Gastrocnemius medialis (tissue), 4 donors: ENCODE results near the gene SMYD3.

Experiments
- CTCF ChIP-seq, 5 experiments: fragments of 450-650 bp in 3 of 5; fragments of 200-600 bp in 2 of 5; sonication (generic) in 2 of 5; IDR thresholded peaks in 4 of 5; conservative IDR thresholded peaks in 1 of 5; 1 replicate in 4 of 5; 2 replicates in 1 of 5; pipeline ENCODE4 v1.5.1; 2016 to 2019; ENCODE audit warnings: antibody characterized with exemption in 5 of 5, mild to moderate bottlenecking in 3 of 5, moderate library complexity in 3 of 5
- POLR2A ChIP-seq, 2 donors: fragments of 450-650 bp; IDR thresholded peaks; one replicate each; pipeline ENCODE4 v1.6.1; 2017; ENCODE audit warnings: antibody characterized with exemption in 2 of 2, mild to moderate bottlenecking in 2 of 2, moderate library complexity in 2 of 2

GRCh38 chr1:245832771-245833527, 674.1 kb downstream of the SMYD3 start:
- TF ChIP-seq CTCF (IDR thresholded peaks at IDR 0.05 in 4 of 5, conservative IDR thresholded peaks at IDR 0.05 in 1 of 5) (no peak), POLR2A (IDR thresholded peaks at IDR 0.05) (no peak)
